ENCODE results near the gene CDH23.

- TF ChIP-seq POLR2A (IDR thresholded peaks at IDR 0.05; ENCODE audit: low read length) (no peak), GATA1 (IDR thresholded peaks at IDR 0.05; ENCODE audit: low read depth, low read length) (no peak)
These were observed 308.1 kb downstream of the CDH23 start for GRCh38 chr10:71704816-71705215.

All from erythroblast (primary cell).